ENCODE results near the gene CBFA2T3.
"Not testable (repeated sequence)": the region's sequence is repeated elsewhere in the genome, so short reads cannot be mapped to it uniquely, and the experiment has no call there.

GRCh38 chr16:88889702-88890352, 87.2 kb downstream of the CBFA2T3 start:
- not testable (repeated sequence) for TF ChIP-seq CTCF (conservative IDR thresholded peaks at IDR 0.05); ZFX (IDR thresholded peaks at IDR 0.05)
